Measurements from ENCODE around the gene SEMA3A. TPM values are rescaled to one million over a fixed set of nuclear protein-coding genes. Genes with fewer than 3 reads are reported as not detected.
"Not testable (repeated sequence)": the region's sequence is repeated elsewhere in the genome, so short reads cannot be mapped to it uniquely, and the experiment has no call there.

Gene SEMA3A
- total RNA-seq, 1 donor from 2014 or later = 7.7 TPM

GRCh38 chr7:84069999-84070500, 124.5 kb downstream of the SEMA3A start:
- DNase-seq (ENCODE audit: low read depth) = no peak

- DNase-seq (ENCODE audit: low read depth) = no peak
These were observed 125.6 kb downstream of the SEMA3A start for GRCh38 chr7:84069033-84069432.

GRCh38 chr7:84062489-84062901, 132.1 kb downstream of the SEMA3A start:
- not testable (repeated sequence) for DNase-seq (ENCODE audit: low read depth)

GRCh38 chr7:84060760-84061261, 133.8 kb downstream of the SEMA3A start:
- no peak for DNase-seq (ENCODE audit: low read depth)

- no peak for DNase-seq (ENCODE audit: low read depth)
These were observed 134.6 kb downstream of the SEMA3A start for GRCh38 chr7:84060000-84060399.

- DNase-seq (ENCODE audit: low read depth) = no peak
These were observed 136.1 kb downstream of the SEMA3A start for GRCh38 chr7:84058311-84059076.

- DNase-seq (ENCODE audit: low read depth) = no peak
These were observed 137.0 kb downstream of the SEMA3A start for GRCh38 chr7:84057576-84057975.

GRCh38 chr7:84055904-84056605, 138.5 kb downstream of the SEMA3A start:
- no peak for DNase-seq (ENCODE audit: low read depth)

GRCh38 chr7:84055199-84055598, 139.4 kb downstream of the SEMA3A start:
- not testable (repeated sequence) for DNase-seq (ENCODE audit: low read depth)

GRCh38 chr7:84049071-84049836, 145.3 kb downstream of the SEMA3A start:
- no peak for DNase-seq (ENCODE audit: low read depth)

- DNase-seq (ENCODE audit: low read depth) = no peak
These were observed 147.5 kb downstream of the SEMA3A start for GRCh38 chr7:84047085-84047484.

- DNase-seq (ENCODE audit: low read depth) = no peak
These were observed 149.8 kb downstream of the SEMA3A start for GRCh38 chr7:84044834-84045233.

GRCh38 chr7:84043661-84044191, 150.9 kb downstream of the SEMA3A start:
- DNase-seq (ENCODE audit: low read depth) = peak; percentile 31

- peak; percentile 36 for DNase-seq (ENCODE audit: low read depth)
These were observed 152.5 kb downstream of the SEMA3A start for GRCh38 chr7:84042110-84042539.

GRCh38 chr7:84041649-84042048, 152.9 kb downstream of the SEMA3A start:
- no peak for DNase-seq (ENCODE audit: low read depth)

- DNase-seq (ENCODE audit: low read depth) = no peak
These were observed 154.2 kb downstream of the SEMA3A start for GRCh38 chr7:84040355-84040754.

GRCh38 chr7:84039432-84039831, 155.2 kb downstream of the SEMA3A start:
- no peak for DNase-seq (ENCODE audit: low read depth)

GRCh38 chr7:84027678-84028077, 166.9 kb downstream of the SEMA3A start:
- no peak for DNase-seq (ENCODE audit: low read depth)

- peak; percentile 71 for DNase-seq (ENCODE audit: low read depth)
These were observed 169.2 kb downstream of the SEMA3A start for GRCh38 chr7:84025332-84025927.

GRCh38 chr7:84022684-84023308, 171.8 kb downstream of the SEMA3A start:
- DNase-seq (ENCODE audit: low read depth) = no peak

Measured in myocyte (in vitro differentiated cells).